HG03064 (cell line): Measurements from ENCODE around the gene FMOD.
A peak's percentile ranks its signal among the peaks of the same experiment; 100 is the strongest.

Source experiments
- ATAC-seq: cut with Tn5 transposase; IDR thresholded peaks from one replicate; pipeline ENCODE4 v1.9.1; 2021; ENCODE audit warnings: low read depth; ENCODE audit not compliant: unreplicated experiment

Gene FMOD

DNA sequence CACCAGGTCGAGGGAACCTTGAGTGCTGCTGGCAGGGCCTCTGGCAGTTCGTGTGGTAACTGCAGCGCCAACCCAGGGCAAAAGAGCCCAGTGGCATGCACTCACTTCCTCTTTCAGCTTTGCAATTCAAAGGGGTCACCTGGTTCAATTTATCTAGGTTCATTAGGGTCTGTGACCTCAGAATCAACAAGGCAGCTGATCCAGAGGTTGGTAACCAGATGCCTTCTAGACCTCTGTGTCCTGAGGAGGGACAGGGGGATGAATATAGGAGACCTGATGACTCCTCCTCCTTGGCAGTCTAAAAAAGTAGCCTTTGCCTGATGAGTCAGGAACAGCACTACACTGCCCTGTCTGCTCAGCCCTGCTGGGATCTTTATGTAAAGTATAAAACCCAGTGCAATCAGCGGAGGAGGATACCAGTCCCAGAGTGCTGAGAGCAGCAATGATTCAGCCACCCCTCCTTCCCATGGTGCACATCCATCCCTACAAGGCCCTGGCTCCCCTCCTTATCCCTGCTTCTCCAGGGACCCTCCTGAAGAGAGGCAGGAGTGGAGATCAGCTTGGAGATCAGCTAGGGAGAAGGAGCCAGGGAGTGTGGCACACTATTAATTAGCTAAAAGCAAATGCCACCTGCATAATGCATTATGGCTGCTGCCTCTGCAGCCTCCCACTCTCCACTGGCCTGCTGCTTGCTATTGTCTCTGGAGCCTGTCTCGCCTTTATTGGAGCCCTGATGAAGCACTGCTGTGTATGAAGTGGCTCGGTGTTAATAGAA, 11.2 kb upstream of the FMOD start:
- ATAC-seq, result no peak

DNA sequence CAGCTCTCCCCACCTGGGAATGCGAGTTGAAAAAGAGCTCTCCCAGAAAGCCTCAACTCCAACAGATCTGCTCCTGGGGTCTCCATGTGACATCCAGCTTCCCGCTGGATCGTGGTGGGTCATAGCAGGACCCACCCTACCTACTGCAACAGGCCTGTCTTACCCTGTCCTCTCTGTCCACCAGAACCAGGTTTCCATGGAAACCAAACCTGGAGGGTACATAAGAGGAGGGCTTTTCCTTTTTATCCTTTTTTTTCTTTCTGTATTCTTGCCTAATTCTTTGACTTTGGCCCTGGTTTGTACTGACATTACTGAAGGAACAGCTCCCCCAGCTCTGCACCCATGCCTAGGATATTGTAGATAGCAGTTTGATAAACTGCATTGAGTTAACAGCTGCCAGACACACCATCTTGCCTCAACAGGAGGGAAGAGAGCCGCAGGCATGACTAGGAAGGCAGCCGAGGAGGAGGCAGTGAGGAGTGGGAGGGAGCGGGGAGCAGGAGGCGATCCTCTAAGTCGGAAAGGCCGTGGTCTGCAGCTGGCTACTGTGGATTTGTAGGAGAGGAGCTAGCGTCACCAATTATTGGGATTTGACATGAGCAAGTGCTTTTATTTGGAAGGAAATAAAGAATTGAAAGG, 9.7 kb upstream of the FMOD start:
- ATAC-seq, result no peak

DNA sequence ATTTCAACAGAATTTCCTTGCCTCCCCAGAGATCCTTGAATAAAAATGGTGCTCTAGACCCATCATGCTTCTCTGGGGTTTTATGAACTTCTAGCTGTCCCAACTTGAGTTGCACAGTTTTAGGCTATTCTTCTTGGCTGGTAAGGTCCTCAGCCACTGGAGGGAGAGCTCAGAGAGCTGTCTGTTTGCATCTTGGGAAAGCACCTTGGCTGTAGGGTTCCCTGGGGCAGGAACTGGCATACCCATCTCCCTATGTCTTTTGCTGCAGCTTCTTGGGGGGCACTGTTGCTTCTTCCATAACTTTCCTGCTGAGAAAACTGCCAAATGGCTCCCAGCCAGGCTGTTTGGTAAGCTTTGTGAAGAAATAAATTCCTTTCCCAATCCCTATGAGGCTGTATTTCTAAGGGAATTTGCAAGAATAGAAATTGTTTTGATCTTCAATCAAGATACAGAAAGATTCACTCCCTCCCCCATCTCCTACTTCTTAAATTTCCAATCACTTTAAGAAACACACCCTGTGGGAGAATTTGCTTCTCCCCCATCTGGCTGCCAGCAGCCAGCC, 8.2 kb upstream of the FMOD start:
- no peak for ATAC-seq

DNA sequence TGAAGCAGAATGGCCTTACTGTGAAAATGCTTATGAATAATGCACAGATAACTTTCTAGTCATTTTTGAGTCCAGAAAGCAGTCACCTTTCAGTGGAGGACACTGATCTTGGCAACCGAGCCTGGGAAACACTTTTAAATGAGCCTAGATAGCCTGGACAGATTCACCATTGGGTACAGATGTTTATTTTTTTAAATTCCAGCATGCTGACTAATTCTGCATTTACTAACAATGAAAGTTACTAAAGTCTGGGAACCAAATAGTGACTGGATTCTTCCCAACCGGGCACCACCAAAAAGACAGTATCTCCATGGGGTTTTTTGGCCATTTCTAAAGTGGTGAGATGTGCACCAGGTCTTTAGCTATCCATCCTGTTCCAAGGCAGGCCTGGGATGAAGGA, 3.3 kb upstream of the FMOD start:
- no peak for ATAC-seq

DNA sequence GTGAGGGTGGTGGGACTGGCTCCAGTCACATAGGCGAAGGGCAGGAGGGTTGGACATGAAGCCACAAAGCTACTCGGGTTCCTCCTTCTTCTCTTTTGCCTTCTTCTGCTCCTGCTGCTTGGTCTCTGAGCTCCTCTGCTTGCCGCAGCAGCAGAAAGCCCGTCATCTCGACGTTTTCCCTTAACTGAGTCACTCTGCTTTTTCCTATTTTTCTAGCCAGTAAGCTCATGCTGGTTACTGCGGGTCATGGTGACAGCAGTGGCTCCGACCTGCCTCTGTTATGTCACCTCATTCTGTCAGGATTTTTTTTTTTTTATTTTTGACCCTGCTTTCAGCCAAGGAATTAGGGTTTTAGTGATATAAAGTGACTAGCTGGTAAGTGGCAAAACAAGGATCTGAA, 2.6 kb upstream of the FMOD start:
- no peak for ATAC-seq

DNA sequence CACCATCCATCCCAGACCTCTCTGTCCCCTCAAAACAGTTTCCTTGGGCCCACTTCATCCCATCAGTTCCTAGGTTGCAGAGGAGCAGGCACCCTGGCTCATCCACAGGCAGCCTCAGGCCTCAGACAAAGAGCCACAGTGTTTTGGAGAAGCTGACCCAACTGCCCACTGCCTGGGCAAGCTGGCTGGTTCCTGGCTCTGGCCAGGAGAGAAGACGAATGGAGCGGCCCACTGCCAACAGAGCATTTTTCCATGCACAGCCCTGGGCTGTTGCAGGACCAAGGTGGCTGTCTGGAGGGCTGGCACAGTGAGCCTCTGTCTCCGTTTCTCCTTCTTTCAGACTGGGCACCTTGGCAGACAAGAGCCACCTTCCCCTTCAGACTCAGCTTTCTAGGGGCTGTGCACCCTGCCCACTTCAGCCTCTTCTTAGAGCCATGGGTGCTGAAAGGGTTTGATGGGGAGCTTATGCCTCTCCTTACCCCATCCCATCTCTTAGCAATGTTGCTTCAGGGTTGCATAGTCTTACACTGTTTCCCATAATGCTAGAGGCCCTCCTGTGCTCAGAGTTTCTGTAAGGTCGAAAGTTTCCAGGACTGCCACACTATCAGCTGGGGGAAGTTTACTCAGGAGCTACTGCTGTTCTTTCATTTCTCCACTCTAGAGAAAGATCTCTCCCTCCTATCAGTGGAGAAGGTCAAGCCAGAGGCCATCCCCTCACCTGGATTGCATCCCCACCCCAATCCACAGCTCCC, 973 bp downstream of the FMOD start:
- no peak for ATAC-seq

DNA sequence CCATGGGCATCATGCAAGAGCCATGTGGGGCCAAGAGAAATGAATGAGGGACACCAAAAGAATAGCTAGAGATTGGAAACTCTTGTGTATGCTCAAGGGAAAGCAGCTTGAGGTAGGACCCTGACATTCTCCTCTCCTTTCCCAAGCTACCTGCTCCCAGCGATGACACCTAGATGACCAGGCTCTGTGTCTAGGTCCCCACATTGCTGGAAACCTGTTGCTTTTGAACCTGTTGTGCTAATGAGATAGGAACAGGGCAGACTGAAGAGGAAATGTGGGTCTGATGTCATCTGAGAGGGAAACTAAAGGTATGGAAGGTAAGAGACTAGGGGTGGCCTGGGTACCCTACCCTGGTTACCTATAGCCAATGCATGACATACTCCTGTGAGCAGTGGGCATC, 1.8 kb downstream of the FMOD start:
- no peak for ATAC-seq

DNA sequence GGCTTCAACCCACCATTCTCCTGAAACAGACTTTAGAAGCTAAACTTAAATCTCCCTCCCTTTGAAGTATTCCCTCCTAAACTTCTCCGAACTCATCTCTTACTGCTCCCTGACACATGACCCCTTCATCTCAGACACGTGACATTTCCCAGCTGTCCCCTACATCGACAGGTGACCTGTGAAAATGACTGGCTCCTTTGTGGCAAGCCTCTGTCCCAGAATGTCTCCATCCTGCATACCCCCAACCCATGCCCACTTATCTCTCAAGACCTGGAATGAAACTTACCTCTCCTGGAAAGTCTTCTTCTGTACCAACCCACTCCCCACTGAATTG, 4.2 kb downstream of the FMOD start:
- ATAC-seq, result no peak

DNA sequence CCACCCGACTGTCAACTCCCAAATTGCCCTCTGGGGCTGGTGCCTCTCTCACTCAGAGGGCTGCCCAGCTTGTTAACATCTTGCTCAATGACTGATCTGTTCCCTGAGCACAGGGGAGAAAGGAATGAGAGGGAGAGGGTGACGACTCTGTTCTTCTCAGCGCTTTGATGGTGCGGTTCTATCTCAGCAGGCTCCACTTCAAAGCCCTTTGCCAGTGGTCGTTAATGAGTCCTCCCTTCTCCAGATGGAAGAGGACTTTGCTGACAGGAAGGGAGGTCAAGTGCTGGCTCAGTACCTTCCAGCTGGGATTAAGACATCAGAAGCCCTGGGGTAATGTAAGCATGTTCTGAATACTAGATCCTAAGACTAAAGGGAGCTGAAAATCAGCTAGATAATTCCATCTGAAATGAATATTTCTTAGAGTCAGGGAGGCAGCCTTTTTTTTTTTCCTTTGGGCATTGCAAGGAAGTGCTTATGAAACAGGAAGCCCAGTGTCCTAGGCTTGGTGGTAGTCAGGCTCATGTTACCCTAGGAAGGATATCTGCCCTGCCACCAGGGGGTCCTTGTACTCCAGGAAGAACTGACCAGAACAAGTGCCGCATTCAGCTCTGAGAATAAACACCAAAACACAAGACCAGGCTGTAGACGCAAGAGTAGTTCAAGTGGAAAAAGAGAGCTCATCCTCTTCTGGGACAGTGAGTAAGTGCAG, 4.7 kb downstream of the FMOD start:
- no peak for ATAC-seq

DNA sequence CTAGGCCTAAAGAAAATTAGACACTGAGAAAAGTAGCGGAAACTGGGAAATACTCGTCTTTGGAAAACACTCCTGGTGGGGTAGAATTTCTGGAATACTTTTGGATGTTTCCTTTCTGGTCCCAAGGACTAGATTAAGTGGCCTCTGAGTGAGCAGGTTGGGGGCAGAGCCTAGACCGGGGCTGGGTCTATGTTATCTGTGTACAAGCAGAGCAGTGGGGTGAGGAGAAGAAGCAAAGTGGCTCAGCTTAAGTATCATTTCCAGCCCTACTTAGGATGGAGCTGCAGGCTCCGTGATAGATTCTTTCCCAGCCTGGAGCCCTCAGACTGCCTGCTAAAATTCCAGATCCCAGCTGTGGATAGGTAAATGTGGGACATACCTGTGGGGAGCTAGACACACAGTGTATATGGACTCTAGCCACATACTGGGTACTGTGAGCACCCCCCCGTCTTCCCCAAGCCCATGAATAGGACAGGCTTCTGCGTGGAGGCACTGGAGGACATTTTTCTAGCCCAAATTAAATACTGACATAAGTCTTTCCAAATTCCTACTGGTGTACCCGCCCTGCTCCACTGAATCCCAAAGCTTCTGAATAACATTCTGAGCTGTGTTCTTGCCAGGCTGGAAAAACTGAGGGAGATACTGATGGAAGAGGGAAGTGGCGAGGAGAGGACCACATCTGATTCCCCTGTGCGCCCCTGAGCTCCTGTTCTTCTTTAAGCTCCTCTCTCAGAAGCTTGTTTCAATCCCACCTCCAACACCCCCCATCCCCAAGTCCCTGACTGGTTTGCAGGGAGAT, 6.8 kb downstream of the FMOD start:
- no peak for ATAC-seq

DNA sequence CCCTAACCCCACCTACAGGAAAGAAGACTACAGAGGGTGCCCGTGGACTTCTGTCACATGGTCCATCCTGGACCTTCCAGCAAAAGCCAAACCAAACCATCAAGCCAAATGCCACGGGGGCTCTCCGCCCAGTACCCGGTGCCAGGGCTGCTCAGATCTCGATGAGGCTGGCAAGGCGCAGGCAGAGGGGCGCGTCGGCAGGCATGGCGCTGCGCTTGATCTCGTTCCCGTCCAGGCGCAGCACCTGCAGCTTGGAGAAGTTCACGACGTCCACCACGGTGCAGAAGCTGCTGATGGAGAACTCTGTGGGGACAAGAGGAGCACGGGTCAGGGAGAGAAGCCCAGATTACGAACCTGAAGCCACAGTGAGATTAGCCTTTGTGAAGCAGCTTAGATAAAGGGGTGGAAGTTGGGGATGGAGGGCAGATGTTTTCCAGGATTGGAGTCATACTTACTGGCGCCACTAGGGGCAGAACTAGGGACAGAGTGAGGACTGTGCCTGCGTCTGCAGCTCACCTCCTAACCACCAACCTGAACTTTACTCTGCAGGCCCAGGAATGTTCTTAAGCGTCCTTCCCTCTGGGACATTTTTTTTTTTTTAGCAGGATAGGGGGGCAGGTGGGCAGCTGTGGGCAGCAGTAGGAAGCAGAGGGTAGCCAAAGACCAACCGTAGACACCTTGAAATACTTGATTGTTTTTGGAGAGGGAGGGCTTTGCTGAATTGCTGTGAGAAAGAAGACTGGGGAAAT, 8.6 kb downstream of the FMOD start:
- ATAC-seq, result no peak

DNA sequence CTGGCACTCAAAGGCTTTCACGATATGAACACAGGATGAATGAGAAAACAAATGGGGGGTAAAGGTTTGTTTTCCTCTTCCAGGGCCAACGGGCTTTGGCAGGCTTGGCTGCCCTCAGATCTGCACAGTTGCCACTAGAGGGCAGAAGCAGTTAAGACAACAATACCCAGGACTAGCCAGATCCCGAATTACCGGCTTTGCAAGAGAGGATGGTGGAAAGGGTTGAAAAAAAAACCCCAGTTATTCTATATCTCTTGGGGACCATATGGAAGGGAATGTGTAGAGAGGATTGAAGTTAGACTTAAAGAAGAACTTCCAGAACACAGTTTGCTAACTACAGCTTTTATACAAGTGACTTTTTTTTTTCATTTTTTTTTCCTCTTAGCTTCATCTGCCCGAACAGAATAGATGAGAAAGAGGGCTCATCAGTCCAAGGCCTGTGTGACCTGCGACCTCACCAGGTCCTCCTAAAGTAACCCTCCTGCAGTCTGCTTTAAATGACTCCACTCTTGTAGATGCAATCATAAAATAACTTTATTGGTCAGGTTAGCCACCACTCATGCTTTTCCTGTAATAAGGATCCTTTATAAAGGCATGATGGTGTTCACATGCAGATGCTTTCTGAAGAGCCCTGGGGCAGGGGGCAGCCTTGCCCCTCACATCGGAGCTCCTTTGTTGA, 10.7 kb downstream of the FMOD start:
- ATAC-seq, result no peak

DNA sequence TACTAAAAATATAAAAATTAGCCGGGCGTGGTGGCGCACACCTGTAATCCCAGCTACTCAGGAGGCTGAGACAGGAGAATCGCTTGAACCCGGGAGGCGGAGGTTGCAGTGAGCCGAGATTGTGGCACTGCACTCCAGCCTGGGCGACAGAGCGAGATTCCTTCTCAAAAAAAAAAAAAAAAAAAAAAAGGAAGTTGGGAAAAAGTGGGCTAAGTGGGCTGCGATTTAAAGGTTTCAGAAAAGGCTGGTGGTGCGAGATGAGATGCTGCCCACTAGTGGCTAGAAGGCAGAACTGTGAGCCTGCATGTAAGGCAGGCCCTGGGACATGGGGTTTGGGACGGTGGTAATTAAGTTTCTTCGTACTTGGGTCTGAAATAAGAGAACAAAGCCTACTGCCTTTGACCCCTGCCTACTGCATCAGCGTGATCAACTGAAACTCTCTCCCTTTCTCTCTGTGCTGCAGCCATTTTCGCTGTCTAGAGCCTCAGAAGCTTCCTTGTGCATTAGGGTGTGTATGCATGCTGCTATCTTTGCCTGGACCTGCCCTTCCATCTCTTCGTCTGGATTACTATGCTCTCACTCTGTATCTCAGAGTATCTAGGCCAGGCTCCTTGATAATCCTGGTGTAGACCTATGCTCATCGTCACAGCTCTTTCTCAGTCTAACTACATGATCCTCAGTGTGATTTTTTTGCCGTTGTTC, 12.4 kb downstream of the FMOD start:
- ATAC-seq, result no peak

DNA sequence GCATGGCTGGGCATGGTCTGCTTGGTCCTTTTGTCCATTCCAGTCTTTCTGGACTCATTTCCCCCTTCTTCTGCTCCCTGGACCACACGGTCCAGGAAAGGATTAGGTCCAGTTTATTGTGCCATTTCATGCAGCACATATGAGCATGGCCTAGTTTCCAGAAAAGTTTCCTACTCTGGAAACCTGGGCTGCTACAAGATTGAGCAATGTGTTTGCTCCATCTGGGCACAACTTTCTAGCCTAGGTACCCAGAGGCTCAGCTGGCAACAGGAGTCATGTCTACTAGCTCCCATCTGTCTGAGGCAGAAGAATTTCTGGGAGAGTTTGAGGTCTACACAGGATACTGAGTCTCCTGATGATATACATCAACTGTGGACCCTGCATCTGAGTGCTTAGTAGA, 14.8 kb downstream of the FMOD start:
- ATAC-seq, result no peak

DNA sequence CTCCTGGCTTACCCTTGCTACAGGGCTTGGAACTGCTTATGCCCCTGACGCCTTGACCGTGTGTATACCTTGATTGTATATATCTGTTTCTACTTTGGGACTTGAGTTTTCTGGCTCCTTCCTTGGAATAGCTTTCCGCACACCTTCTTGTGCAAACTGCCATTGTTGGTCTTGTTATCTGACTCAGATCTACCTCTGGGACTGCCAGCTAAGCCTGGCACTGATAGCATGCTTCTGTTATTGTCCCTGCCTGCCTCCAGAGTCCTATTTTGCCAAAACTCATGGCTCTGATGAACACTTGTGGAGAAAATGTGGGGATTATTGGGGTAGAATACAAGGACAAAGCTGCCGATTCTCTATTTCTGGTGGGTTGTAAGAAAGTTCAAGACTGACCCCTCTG, 15.4 kb downstream of the FMOD start:
- no peak for ATAC-seq

DNA sequence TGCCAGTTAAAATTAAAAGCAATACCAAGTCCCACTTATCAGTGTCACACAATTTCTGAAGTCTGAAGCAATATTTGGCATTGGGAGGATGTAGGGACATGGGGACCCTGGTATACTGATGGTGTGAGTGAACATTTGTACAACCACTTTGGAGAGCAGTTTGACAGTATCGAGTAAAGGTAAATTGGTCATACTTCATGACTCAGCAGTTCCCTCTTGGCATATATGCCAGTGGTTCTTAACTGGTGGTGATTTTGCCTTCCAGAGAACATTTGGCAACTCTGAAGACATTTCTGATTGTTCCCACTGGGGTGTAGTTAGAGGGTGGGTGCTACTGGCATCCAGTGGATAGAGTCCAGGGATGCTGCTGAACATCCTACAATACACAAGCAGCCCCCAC, 19.7 kb downstream of the FMOD start:
- ATAC-seq, result no peak

DNA sequence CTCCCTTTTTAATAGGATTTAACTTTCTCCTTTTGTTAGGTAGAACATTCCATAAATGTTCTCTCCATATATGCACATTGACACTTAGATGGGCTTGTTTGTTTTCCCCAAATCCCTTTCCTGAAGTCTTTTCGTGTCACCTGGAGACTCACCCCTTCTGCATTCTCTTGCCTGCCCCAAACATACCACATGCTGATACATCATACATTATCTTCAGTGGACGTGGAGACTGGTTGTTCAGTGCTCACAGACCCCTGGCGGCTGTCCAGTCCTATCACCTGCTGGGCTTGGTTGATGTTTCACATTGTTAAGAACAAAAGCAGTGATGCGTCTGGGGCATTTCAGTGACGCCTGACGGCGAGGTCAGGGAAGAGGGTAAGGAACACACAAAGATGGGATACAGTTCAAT, 22.2 kb downstream of the FMOD start:
- ATAC-seq, result no peak

DNA sequence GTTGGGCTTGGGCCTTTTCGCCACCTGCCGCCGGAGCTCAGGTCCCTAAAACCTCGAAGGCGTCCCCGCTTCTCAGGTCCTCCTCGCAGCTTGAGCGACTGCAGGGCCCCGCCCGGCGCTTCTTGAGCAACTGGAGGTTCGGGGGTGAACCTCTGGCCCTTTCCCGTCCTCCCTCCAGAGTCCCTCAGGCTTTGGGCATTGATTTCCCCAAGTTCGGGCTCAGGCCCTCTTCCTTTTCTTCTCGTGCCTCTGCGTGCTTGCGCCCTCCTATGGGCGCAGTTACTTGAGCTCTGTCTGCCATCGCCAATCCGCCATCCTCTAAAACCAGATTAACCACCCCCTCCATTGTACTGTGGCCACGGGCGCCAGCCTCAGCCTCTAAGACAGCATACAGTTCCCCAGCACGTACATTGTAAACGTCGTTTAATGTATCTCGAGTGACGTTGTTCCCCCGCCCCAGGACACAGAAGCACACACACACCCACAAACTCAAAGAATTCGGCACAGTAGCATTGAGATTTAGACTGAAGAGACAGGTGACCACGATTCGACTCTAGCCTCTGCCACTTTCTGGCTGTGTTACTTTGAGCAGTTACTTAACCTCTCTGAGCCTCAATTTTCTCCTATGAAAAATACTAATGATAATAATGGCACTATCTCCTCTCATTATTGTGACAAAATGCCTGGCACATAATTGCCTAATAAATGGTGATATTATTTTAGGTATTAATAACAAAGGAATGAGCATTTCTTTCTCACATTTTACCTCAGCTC, 23.1 kb downstream of the FMOD start:
- peak; percentile 18 for ATAC-seq
